Keratinocyte (primary cell): ENCODE data around the gene ETNPPL. TPM values are rescaled to one million over a fixed set of nuclear protein-coding genes. Genes with fewer than 3 reads are reported as not detected.

ENCODE experiments used
- DNase-seq: peaks from one replicate; pipeline ENCODE4 v3.0.0-alpha.2; 2011; ENCODE audit warnings: low read depth, missing footprints, low spot score
- FAIRE-seq: peaks from 2 replicates; lab custom pipeline; 2011; peaks lifted over from hg19 to GRCh38; lab: Jason Lieb, UNC
- H2AFZ ChIP-seq: 2 replicates; pipeline ENCODE4 v1.6.0; 2012; ENCODE audit warnings: low read length, control low read depth, inconsistent platforms; ENCODE audit not compliant: control insufficient read depth
- H3K27ac ChIP-seq: 2 replicates; pipeline ENCODE4 v1.5.1; 2011; ENCODE audit warnings: low read length; ENCODE audit not compliant: control insufficient read depth, insufficient read depth
- H3K27me3 ChIP-seq: 3 replicates; pipeline ENCODE4 v1.6.0; 2011; ENCODE audit warnings: low read length; ENCODE audit not compliant: control insufficient read depth, insufficient read depth; ENCODE audit errors: extremely low read depth
- H3K36me3 ChIP-seq, 2 experiments: 2 replicates in 1 of 2; 3 replicates in 1 of 2; pipeline ENCODE4 v1.5.1; 2011; ENCODE audit warnings: low read length in 2 of 2, mild to moderate bottlenecking in 1 of 2; ENCODE audit not compliant: control insufficient read depth in 2 of 2, insufficient read depth in 2 of 2; ENCODE audit errors: extremely low read depth in 1 of 2
- H3K4me1 ChIP-seq: 3 replicates; pipeline ENCODE4 v1.5.1; 2011; ENCODE audit warnings: low read length; ENCODE audit not compliant: control insufficient read depth, insufficient read depth; ENCODE audit errors: extremely low read depth
- H3K4me2 ChIP-seq: 3 replicates; pipeline ENCODE4 v1.6.0; 2011; ENCODE audit warnings: low read depth, low read length; ENCODE audit not compliant: control insufficient read depth, insufficient read depth; ENCODE audit errors: extremely low read depth
- H3K4me3 ChIP-seq, 3 experiments: fragments of 200-600 bp in 1 of 3; sonication (generic) in 1 of 3; 2 replicates in 2 of 3; 3 replicates in 1 of 3; pipeline ENCODE4 v1.5.1; 2011 to 2016; ENCODE audit warnings: low read length in 3 of 3, mild to moderate bottlenecking in 3 of 3, control low read depth in 2 of 3, inconsistent platforms in 1 of 3, low read depth in 1 of 3, mixed read lengths in 1 of 3, mixed run types in 1 of 3, moderate library complexity in 1 of 3; ENCODE audit not compliant: control insufficient read depth in 2 of 3, insufficient read depth in 2 of 3; ENCODE audit errors: extremely low read depth in 1 of 3
- H3K79me2 ChIP-seq: 2 replicates; pipeline ENCODE4 v1.6.0; 2012; ENCODE audit warnings: low read length; ENCODE audit not compliant: control insufficient read depth, insufficient read depth
- H3K9ac ChIP-seq: 3 replicates; pipeline ENCODE4 v1.6.0; 2011; ENCODE audit warnings: low read length; ENCODE audit not compliant: control insufficient read depth, insufficient read depth; ENCODE audit errors: extremely low read depth
- H3K9me1 ChIP-seq: 3 replicates; pipeline ENCODE4 v1.6.0; 2011; ENCODE audit warnings: low read length; ENCODE audit not compliant: control insufficient read depth, insufficient read depth; ENCODE audit errors: extremely low read depth
- H3K9me3 ChIP-seq: 2 replicates; pipeline ENCODE4 v1.5.1; 2012; ENCODE audit warnings: low read depth, low read length; ENCODE audit not compliant: control insufficient read depth
- H4K20me1 ChIP-seq: 3 replicates; pipeline ENCODE4 v1.6.0; 2011; ENCODE audit warnings: low read length; ENCODE audit not compliant: control insufficient read depth, insufficient read depth; ENCODE audit errors: extremely low read depth
- EZH2 ChIP-seq: IDR thresholded peaks from one replicate; pipeline ENCODE4 v1.6.1; 2012; ENCODE audit warnings: inconsistent platforms, mild to moderate bottlenecking, low read length, moderate library complexity
- dilution Hi-C: fragments of 300-500 bp; cut with MboI; formaldehyde crosslinking; loops from one replicate; pipeline ENCODE4 v1.7.0; 2020; ENCODE audit warnings: low sequenced_read_pairs; ENCODE audit not compliant: extremely low pct_ligation_motif_present
- polyA plus RNA-seq, 5 experiments: library from polyadenylated mRNA; depleted of rRNA in 3 of 5; stranded (reverse) in 3 of 5; stranded (forward) in 1 of 5; unstranded in 1 of 5; fragments of >200 nt; gene quantifications; 1 replicate in 1 of 5; 2 replicates in 3 of 5; 3 replicates in 1 of 5; pipeline versions ENCODE4 v1.2.1 to v1.2.3, GENCODE V29; 2011 to 2012; ENCODE audit warnings: missing spikeins in 2 of 5, low read depth in 1 of 5, low replicate concordance in 1 of 5
- TF ChIP-seq, protein P1 (sequence below), 3 experiments: IDR thresholded peaks in 1 of 3; conservative IDR thresholded peaks in 1 of 3; optimal IDR thresholded peaks in 1 of 3; 2 replicates in 2 of 3; 3 replicates in 1 of 3; pipeline versions ENCODE3 to v1.5.1; 2011; ENCODE audit warnings: low read length in 3 of 3, mild to moderate bottlenecking in 3 of 3, moderate library complexity in 2 of 3, control low read depth in 1 of 3, inconsistent platforms in 1 of 3; ENCODE audit not compliant: insufficient read depth in 2 of 3; ENCODE audit errors: extremely low read depth in 1 of 3

The ETNPPL gene
- polyA plus RNA-seq, 1 donor (not counting 4 experiments of a cell fraction or from before 2014, with no cell fraction given) = not detected

DNA sequence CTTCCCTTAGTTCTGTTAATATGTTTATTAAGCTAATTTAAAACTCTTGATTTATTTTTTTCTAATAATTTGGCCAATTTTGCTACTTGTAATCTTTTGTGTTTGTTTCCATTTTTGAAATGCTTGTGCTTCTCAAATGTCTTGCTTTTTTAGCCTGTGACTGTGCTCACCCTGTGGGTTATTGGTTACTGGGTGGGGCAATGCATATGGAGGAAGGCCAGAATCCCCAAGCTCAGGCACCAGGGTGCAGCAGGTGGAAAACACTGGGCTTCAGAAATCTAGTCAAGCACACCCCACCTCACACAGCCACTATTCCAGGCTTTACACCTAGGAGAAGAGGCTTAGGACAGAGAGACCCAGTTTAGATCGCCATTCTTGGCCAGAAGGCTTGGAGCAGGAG, 33.1 kb downstream of the ETNPPL start:
- no peaks in the 10 kb centered on the region for H3K9me1 ChIP-seq
- H3K36me3 ChIP-seq = no peaks in the 10 kb centered on the region
- dilution Hi-C loops = no loop called here
- H2AFZ ChIP-seq = no peak overlapping the region
- H3K79me2 ChIP-seq = no peaks in the 10 kb centered on the region
- no peak overlapping the region for H3K9ac ChIP-seq
- no peak overlapping the region for H3K4me3 ChIP-seq
- FAIRE-seq (no peak), DNase-seq (no peak)
- peaks cover 3% of the 10 kb centered on the region for H3K9me3 ChIP-seq
- H3K27me3 ChIP-seq = no peaks in the 10 kb centered on the region
- H4K20me1 ChIP-seq = no peaks in the 10 kb centered on the region
- H3K4me2 ChIP-seq = no peak overlapping the region
- no peaks in the 10 kb centered on the region for H3K4me1 ChIP-seq
- no peak overlapping the region for H3K27ac ChIP-seq
- TF ChIP-seq, protein P1, sequence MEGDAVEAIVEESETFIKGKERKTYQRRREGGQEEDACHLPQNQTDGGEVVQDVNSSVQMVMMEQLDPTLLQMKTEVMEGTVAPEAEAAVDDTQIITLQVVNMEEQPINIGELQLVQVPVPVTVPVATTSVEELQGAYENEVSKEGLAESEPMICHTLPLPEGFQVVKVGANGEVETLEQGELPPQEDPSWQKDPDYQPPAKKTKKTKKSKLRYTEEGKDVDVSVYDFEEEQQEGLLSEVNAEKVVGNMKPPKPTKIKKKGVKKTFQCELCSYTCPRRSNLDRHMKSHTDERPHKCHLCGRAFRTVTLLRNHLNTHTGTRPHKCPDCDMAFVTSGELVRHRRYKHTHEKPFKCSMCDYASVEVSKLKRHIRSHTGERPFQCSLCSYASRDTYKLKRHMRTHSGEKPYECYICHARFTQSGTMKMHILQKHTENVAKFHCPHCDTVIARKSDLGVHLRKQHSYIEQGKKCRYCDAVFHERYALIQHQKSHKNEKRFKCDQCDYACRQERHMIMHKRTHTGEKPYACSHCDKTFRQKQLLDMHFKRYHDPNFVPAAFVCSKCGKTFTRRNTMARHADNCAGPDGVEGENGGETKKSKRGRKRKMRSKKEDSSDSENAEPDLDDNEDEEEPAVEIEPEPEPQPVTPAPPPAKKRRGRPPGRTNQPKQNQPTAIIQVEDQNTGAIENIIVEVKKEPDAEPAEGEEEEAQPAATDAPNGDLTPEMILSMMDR (optimal IDR thresholded peaks at IDR 0.05 in 1 of 3, IDR thresholded peaks at IDR 0.05 in 1 of 3, conservative IDR thresholded peaks at IDR 0.05 in 1 of 3; ENCODE audit: extremely low read depth in 1 of 3, insufficient read depth in 2 of 3, low read length in 3 of 3) = no peak
- no peak for TF ChIP-seq EZH2

DNA sequence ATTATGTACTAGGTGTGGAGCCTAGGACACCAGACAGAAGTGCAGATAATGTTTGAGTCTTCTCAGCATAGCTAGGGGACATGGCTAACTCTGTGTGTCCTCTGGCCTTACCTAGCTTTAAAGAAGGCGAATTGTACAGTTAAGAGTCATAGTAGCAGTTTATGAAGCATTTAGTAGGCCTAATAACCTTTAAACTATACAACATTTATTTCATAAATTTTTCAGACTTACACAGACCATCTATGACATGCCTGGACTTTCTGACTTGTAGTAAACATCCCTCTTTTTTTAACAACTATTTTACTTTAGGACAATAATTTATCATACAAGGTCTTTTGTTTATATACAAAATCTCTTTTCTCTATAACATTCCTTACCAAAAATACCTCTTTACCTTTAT, 37.4 kb downstream of the ETNPPL start:
- peaks cover 3% of the 10 kb centered on the region for H3K9me3 ChIP-seq
- H3K4me1 ChIP-seq = no peaks in the 10 kb centered on the region
- dilution Hi-C loops = no loop called here
- H3K36me3 ChIP-seq = no peaks in the 10 kb centered on the region
- H3K4me3 ChIP-seq = no peak overlapping the region
- no peak overlapping the region for H3K27ac ChIP-seq
- no peaks in the 10 kb centered on the region for H3K27me3 ChIP-seq
- TF ChIP-seq, protein P1 (optimal IDR thresholded peaks at IDR 0.05 in 1 of 3, IDR thresholded peaks at IDR 0.05 in 1 of 3, conservative IDR thresholded peaks at IDR 0.05 in 1 of 3; ENCODE audit: extremely low read depth in 1 of 3, insufficient read depth in 2 of 3, low read length in 3 of 3) = no peak
- TF ChIP-seq EZH2 = no peak
- no peak overlapping the region for H3K4me2 ChIP-seq
- FAIRE-seq (no peak), DNase-seq (no peak)
- H3K79me2 ChIP-seq = no peaks in the 10 kb centered on the region
- no peak overlapping the region for H3K9ac ChIP-seq
- H4K20me1 ChIP-seq = no peaks in the 10 kb centered on the region
- H2AFZ ChIP-seq = no peak overlapping the region
- H3K9me1 ChIP-seq = no peaks in the 10 kb centered on the region
